Measurements from ENCODE around the gene TMEM81. TPM values are rescaled to one million over a fixed set of nuclear protein-coding genes. Genes with fewer than 3 reads are reported as not detected.

Gene TMEM81, protein sequence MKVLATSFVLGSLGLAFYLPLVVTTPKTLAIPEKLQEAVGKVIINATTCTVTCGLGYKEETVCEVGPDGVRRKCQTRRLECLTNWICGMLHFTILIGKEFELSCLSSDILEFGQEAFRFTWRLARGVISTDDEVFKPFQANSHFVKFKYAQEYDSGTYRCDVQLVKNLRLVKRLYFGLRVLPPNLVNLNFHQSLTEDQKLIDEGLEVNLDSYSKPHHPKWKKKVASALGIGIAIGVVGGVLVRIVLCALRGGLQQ
- 1 to 10 TPM; 2.9 to 5.1 (median 3.5) TPM for polyA plus RNA-seq (ENCODE audit: insufficient read length in 4 of 4)

DNA sequence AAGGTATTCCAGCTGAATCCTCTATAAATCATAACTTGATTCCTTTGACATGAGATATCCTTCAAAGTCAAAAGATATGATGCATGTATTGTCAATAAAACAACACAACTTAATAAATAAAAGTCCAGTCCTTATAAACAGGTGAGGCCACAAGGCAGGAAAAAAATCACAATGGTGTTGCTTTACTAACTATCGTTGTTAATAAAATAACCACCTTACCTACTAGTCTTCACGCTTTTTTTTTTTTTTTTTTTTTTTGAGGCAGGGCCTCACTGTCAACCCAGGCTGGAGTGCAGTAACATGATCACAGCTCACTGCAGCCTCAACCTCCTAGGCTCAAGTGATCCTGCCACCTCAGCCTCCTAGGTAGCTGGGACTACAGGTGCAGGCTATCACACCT is at the start of gene TMEM81:
Gene TMEM81, minus strand, starts transcription at position 101 of the 400 bp plus-strand sequence. CDS start 140 bp downstream, outside the sequence.
- no peak for DNase-seq (ENCODE audit: low read depth in 4 of 4, low spot score in 3 of 4)

DNA sequence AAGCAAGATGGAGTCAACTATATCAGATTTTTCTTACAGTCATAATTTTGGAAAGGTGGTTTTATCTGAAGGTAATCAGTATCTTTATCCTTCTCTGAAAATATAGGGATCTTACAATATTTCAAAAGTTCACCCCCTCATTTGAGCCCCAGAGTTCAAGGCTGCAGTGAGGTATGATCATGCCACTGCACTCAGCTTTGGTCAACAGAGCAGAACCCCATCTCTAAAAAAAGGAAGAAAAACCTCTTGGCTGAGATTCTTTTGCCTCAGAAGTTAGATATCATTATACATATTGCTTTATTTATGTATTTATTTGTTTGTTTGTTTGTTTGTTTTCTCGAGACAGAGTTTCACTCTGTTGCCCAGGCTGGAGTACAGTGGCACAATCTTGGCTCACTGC is 49.0 kb upstream of the TMEM81 start:
- DNase-seq (ENCODE audit: low read depth in 4 of 4, low spot score in 3 of 4): no peak

DNA sequence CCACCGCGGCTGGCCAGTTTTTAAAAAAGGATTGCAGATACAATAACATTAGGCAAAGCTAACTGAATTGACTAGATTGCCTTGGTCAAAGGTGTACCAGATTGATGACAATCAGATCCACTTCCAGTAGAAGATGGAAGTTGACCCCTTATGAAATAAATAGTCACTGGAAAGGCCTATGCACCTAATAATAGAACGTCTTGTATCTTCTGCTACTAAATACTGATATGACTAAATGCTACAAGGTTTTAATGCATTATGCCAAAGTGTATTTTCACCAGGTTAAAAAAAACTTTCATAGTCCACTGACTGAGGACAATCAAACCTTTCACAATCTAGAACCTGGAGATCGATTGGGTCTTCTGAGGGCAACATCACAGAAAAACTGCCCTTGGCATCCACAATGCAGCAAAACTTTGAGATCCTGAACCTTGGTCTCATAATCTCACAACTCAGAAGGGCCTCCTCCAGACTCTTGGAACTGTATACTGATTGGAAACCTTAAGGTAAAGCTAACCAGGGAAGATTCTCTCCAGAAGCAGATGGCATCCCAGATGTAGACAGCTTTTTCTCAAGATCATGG is 45.3 kb upstream of the TMEM81 start:
- no peak for DNase-seq (ENCODE audit: low read depth in 4 of 4, low spot score in 3 of 4)

DNA sequence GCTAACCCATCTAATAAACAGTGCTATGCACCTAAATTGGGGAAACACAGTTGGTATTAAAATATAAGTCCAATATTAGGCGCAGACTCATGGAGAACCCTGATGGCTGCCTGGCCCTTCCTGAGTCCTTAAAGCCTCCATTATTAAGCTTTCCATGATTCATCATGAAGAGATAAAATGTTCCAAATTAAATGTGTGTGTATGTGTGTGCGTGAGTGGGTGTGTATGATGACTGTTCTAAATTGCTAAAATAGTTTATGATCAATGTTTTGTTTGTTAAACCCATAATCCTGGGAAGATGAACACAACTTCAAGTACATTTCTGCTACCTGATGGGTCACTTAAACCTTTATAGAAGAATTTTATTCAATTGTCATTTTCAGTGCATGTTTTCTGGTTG is 43.8 kb upstream of the TMEM81 start:
- DNase-seq (ENCODE audit: low read depth in 4 of 4, low spot score in 3 of 4): no peak

DNA sequence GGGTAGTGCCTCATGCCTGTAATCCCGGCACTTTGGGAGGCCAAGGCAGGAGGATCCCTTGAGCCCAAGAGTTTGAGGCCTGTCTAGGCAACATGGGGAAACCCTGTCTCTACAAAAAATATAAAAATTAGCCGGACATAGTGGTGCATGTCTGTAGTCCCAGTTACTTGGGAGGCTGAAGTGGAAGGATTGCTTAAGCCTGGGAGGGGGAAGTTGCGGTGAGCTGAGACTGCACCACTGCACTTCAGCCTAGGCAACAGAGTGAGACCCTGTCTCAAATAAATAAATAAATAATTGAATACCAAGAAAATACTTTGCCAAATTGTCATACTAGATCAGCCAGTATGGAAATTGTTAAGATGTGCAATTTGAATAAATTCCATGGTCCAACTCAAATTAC is 43.4 kb upstream of the TMEM81 start:
- no peak for DNase-seq (ENCODE audit: low read depth in 4 of 4, low spot score in 3 of 4)

DNA sequence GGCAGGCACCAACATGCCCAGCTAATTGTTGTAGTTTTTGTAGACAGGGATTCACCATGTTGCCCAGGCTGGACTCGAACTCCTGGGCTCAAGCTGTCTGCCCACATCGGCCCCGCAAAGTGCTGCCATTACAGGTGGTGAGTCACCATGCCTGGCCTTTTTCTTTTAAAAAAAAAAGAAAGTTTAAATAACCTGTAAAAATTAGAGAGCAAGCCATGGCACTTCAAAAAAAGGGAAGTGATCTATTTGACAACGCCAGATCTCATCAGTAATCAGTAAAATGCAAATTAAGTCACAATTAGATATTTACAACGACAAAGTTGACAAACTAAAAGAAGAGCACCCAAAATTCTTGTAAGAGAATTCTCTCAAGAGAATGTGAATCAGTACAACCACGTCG is 40.5 kb upstream of the TMEM81 start:
- DNase-seq (ENCODE audit: low read depth in 4 of 4, low spot score in 3 of 4): no peak

DNA sequence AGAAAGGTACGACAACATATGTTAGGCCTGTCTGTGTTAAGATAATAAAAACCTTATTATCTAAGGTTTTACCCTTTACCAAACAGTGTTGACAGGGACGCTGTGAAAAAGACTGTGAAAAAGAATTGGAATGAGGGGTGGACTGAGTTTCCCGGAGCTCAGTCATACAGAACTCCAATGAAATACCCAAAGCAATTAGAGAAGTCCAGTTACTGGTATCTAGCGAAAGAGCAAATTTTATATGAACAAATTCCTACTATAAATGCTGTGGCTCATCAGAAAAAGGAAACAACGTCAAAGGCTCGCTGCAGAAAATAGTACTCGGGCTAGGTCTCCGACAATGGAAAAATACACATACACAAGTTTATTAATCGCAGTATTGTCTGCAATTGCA is 38.2 kb upstream of the TMEM81 start:
- DNase-seq (ENCODE audit: low read depth in 4 of 4, low spot score in 3 of 4): no peak

DNA sequence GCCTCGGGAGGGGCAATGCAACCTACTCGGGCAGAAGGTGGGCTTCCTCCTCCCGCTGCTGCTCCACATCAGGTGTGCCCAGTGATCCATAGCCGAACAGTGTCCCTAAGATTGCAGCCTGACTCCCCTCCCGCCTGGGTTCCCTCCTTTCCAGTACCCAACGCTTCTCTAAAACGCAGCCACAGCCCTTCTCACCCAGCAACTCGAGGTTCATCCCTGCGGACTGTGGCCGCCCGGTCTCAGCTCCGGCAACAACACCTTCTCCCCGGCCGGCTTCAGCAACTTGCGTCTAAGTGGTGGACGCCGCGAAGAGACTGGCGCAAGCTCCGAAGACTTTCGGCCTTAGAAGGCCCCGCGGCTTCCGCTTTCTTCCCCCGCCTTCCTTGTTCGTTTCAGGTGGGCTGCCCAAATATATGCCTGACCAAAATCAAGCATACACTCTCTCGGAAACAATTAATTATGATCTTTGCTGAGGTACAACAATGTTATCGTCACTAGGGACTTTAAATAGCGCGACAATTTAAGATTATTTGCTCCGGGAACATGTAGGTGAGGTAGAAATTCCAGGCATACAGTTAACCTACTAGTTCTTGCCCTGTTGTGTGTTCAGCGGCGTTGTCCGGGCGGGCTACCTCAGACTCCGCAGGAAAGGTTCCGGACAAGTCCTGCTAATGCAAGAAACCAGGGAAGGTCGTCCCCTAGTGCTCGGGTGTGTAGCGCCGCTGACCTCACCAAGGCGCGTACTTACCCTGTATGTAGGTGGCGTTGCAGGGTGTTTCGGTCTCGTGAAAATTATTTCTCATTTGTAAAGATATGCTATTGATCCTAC is 37.6 kb upstream of the TMEM81 start, which contains the start of gene RBBP5:
Gene RBBP5, minus strand, starts transcription at position 319 of the 829 bp plus-strand sequence. Its CDS starts 105 bp downstream, at position 214.
- peak; percentile 92 to 97 (median 94) for DNase-seq (ENCODE audit: low read depth in 4 of 4, low spot score in 3 of 4)

DNA sequence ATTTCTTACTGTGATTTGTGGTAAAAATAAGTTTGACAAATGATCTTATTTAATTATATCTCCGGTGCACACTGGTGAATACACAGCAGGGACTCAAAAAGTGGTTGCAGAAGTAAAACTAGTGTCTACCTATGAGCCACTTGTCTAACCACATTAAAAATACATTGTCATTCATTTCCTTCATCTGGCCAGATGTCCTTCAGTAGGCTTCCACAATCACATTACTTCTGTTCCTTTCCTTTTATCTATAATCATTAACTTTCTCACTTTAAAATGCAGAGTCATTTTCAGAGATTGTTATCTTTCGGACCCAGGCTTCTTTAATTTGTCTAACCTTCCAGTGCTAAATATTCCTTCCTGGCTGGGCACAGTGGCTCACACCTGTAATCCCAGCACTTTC is 34.5 kb upstream of the TMEM81 start:
- DNase-seq (ENCODE audit: low read depth in 4 of 4, low spot score in 3 of 4): no peak

DNA sequence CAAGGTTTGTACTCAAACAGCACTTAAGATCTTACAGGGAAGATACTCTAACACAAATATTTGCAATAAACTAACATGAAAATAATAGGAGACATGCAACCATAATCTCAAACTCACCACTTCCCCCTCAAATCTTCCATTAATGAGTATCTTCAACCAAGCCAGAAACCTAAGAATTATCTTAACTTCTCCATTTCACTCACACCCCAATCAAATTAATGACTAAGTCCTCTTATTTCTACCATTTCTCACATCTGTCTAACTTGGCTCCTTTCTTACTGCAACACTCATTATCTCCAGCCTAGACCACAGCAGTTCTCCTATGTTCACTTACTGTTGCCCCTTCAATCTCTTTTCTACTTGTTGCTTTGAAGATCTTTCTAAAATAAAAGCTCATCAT is 27.1 kb upstream of the TMEM81 start:
- no peak for DNase-seq (ENCODE audit: low read depth in 4 of 4, low spot score in 3 of 4)

DNA sequence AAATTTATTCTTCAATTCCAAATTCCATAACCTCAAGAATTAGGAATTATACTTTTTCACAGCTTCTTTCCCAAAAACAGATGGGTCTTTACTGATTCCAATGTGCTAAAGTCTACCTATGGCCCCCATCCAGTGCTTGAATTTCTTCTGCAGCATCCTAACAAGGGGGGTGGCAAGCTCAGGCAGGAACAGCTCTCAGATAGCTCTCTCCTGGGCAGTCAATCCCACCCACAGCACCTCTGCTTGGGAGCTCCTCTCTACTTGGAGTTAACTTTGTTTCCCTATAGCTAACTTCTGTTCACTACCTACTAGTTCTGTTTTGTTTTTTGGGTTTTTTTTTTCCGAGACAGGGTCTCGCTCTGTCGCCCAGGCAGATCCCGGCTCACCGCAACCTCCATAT is 25.5 kb upstream of the TMEM81 start:
- no peak for DNase-seq (ENCODE audit: low read depth in 4 of 4, low spot score in 3 of 4)

DNA sequence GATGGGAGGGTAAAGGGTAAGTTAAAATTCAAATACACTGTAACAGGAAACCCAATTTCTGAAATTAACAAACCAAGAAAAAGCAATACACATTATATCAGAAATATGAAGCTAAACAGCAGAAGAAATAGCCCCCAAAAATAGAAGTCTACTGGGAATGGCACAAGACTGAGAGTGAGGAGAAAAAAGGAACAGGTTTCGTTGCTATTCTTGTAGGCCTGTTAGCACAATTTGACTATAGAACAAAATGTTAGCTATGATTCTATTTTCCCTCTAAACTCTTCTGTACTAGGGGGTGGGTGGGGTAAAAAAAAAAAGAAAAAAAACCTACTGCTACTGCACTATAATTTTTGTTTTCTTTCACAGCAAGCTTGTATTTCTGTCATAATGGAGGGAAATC is 25.0 kb upstream of the TMEM81 start:
- DNase-seq (ENCODE audit: low read depth in 4 of 4, low spot score in 3 of 4): no peak

DNA sequence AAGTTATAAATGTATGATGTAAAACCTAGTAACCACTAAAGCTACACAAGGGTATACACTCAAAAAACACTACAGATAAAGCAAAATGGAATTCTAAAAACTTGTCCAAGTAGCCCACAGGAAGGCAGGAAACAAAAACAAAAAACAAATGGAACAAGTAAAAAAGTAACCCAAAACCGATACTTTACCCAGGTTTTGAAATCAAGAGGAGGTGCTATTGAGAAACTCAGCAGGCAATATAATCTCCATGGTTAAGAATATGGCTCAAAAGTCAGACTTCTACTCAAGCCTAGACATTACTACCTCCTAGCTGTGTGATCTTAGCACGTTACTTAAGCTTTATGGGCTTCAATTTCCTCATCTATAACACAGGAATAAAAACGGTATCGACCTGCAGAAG is 24.2 kb upstream of the TMEM81 start:
- DNase-seq (ENCODE audit: low read depth in 4 of 4, low spot score in 3 of 4): no peak

DNA sequence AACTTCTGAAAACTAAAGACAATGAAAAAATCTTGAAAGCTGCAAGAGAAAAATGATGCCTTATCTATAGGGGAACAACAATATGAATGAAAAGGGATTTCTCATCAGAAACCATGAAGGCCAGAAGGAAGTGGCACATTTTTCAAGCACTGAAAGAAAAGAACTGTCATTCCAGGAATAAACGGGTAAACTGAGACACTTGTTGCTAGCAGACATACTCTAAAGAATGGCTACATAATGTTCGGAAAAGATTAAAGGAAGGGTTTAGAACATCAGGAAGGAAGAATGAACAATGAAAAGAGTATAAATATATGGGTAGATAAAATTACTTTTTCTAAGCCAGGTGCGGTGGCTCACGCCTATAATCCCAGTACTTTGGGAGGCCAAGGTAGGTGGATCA is 23.1 kb upstream of the TMEM81 start:
- no peak for DNase-seq (ENCODE audit: low read depth in 4 of 4, low spot score in 3 of 4)

DNA sequence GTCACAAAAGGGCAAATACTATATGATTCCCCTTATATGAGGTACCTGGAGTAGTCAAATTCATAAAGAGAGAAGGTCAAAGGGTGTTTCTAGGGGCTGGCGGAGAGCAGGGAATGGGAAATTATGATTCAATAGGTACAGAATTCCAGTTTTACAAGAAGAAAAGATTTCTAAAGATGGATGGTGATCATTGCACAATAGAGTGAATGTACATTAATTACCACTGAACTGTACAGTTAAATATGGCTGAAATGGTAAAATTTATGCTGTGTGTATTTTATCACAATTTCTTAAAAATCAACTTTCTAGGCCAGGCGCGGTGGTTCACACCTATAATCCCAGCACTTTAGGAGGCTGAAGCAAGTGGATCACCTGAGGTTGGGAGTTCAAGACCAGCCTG is 18.1 kb upstream of the TMEM81 start:
- DNase-seq (ENCODE audit: low read depth in 4 of 4, low spot score in 3 of 4): no peak

DNA sequence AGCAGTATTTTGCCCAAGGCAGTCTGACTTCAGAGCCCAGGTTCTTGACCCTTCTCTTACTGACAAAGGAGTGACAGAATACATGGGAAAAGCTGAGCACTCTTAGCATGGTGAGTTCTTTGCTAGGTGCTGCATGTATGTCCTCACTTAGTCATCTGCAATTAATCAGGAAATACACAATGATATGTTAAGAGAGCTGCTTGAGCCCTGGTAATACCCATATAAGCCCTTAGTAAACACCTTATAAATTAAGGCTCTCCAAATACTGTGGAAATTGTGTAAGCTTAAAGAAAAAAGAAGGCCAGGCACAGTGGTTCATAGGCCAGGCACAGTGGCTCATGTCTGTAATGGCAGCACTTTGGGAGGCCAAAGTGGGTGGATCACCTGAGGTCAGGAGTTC is 14.0 kb upstream of the TMEM81 start:
- no peak for DNase-seq (ENCODE audit: low read depth in 4 of 4, low spot score in 3 of 4)

DNA sequence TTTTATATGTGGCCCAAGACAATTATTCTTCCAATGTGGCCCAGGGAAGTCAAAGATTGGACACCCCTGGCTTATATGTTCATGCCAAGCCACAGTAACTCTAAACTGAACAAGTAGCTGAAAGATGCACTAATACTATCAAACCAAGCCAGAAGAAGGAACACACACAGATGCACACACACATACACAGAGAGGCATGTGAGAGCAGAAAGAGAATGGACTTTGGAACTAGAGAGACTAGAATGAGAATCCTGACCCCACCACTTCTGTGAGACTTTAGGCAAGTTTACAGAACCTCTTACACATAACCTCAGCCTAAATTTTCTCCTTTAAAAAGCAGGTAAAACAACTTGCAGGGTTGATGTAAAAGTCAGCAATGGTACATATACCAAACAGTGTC is 11.2 kb upstream of the TMEM81 start:
- no peak for DNase-seq (ENCODE audit: low read depth in 4 of 4, low spot score in 3 of 4)

DNA sequence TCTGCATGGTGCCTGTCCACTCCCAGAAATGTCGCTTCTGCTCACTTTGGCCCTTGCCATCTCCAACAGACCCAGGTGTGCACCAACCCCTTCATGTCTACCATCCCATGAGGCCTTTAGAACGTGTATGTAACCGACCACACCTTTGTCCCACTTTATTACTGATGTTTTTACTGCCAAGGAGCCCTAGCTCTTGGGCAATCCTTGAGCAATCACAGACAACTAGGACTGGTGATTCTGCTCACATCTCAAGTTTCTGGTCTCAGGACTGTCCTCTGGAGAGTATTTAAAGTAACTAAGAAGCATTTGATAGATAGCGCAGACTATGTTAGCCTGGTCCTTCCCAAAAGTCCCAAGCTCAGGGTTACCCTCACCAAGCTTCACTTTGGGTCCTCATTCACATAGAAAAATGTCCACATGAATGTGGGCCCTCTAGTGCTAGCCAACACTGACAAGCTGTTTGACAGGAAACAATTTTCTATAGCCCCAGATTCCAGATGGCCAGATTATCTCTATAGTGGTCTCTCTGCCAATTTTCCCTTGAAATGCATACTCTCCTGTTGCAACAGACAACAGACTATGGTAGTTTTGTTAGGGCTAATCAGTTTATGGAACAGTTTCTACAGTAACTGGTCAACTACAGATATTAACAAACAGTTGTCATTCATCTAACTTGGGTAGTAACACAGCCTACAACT is 6.9 kb upstream of the TMEM81 start:
- no peak for DNase-seq (ENCODE audit: low read depth in 4 of 4, low spot score in 3 of 4)

DNA sequence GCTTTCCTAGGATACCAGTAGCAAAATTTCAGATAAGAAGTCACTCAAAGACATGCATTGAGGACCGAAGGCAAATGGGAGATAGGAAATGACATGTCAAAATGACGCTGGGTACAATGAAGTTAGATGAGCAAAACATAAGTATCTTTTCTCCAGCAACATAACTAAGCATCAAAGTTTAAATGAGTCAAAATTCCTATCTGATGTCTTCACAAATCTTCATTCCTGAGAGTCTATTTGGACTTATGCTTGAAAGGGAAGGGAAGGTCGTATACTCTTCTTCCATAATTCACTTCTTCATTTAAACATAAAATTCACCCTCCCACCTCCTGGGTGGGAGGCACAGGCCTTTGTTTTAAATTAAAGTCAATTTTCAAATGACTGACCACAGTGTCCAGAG is 4.1 kb upstream of the TMEM81 start:
- no peak for DNase-seq (ENCODE audit: low read depth in 4 of 4, low spot score in 3 of 4)

DNA sequence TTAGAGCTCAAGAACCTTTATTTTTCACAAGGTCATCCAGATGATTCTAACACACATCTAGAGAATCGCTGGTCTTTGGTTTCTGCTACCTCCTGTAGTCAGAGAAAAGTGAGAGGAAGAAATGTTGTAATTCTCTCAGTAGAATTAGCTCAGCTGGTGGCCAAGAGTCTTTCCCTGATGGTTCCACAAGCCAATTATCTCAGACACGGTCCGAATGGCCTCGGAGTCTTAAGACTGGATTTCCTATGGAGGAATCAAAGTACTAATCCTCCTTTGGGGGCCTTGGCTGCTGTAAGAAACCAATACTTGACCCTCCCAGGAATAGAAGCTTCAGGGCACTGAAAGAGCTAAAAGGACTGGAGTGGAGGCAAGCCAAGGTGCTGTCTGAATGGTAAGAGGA is 1.8 kb downstream of the TMEM81 start:
- DNase-seq (ENCODE audit: low read depth in 4 of 4, low spot score in 3 of 4): no peak

DNA sequence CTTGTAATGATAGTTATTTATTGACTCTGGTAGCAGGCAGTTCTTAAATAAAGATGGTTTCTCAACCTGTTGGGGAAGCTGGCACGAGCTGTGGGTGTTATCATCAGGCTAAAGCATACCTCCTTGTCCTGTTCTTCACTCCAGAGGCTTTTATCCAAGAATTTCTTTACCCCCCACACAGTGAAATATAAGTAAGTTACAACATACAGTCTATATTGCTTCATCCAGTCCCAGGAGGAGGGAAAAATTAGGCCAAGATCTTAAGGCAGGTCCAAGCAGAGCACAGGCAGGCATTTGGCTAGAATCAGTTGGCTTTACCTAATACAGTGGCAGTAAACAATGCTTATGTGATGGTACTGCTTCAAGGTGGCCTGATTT is 6.3 kb downstream of the TMEM81 start:
- DNase-seq (ENCODE audit: low read depth in 4 of 4, low spot score in 3 of 4): no peak

Data from left renal pelvis (tissue), 4 donors.